Gastrocnemius medialis (tissue), 4 donors: ENCODE measurements around the gene PDE5A. TPM values are rescaled to one million over a fixed set of nuclear protein-coding genes. Genes with fewer than 3 reads are reported as not detected.

Experiments used
- ATAC-seq, 2 donors: fragments of 150-250 bp; one replicate each; pipeline ENCODE4 v1.9.1; 2016
- DNase-seq, 2 donors: peaks; one replicate each; pipeline ENCODE4 v3.0.0-alpha.2; 2019
- H3K27ac ChIP-seq, 4 donors: fragments of 200-600 bp; sonication (generic); 1 replicate in 1 of 4; 2 replicates in 3 of 4; pipeline ENCODE4 v1.5.1; 2016 to 2018; ENCODE audit warnings: mild to moderate bottlenecking in 2 of 4, moderate library complexity in 1 of 4
- H3K27me3 ChIP-seq, 3 donors: fragments of 200-600 bp; sonication (generic) in 2 of 3; 1 replicate in 1 of 3; 2 replicates in 2 of 3; pipeline versions ENCODE4 v1.5.1 to v1.6.0; 2016 to 2019; ENCODE audit warnings: mild to moderate bottlenecking in 1 of 3, moderate library complexity in 1 of 3
- H3K36me3 ChIP-seq, 2 donors: fragments of 200-600 bp; sonication (generic) in 1 of 2; one replicate each; pipeline ENCODE4 v1.5.1; 2017 to 2018
- H3K4me1 ChIP-seq, 2 donors: fragments of 200-600 bp; sonication (generic) in 1 of 2; one replicate each; pipeline ENCODE4 v1.5.1; 2016 to 2017; ENCODE audit warnings: mild to moderate bottlenecking in 2 of 2
- H3K4me3 ChIP-seq, 4 donors: fragments of 200-600 bp; sonication (generic) in 3 of 4; 1 replicate in 1 of 4; 2 replicates in 3 of 4; pipeline ENCODE4 v1.5.1; 2016 to 2019; ENCODE audit warnings: mild to moderate bottlenecking in 2 of 4
- H3K9me3 ChIP-seq, 3 donors: fragments of 200-600 bp; sonication (generic) in 2 of 3; 1 replicate in 1 of 3; 2 replicates in 2 of 3; pipeline ENCODE4 v1.5.1; 2016 to 2019
- CTCF ChIP-seq, 5 experiments: fragments of 450-650 bp in 3 of 5; fragments of 200-600 bp in 2 of 5; sonication (generic) in 2 of 5; IDR thresholded peaks in 4 of 5; conservative IDR thresholded peaks in 1 of 5; 1 replicate in 4 of 5; 2 replicates in 1 of 5; pipeline ENCODE4 v1.5.1; 2016 to 2019; ENCODE audit warnings: antibody characterized with exemption in 5 of 5, mild to moderate bottlenecking in 3 of 5, moderate library complexity in 3 of 5
- POLR2A ChIP-seq, 2 donors: fragments of 450-650 bp; IDR thresholded peaks; one replicate each; pipeline ENCODE4 v1.6.1; 2017; ENCODE audit warnings: antibody characterized with exemption in 2 of 2, mild to moderate bottlenecking in 2 of 2, moderate library complexity in 2 of 2
- in situ Hi-C, 4 donors: fragments of 200-750 bp; cut with MboI; loops; one replicate each; pipeline versions ENCODE4 v1.15.0 to v1.8.0; 2017; ENCODE audit warnings: low sequenced_read_pairs in 4 of 4
- intact Hi-C: fragments of 100-400 bp; cut with DNase I; formaldehyde crosslinking; loops from one replicate; pipeline ENCODE4 v1.15.1; 2023; ENCODE audit warnings: low total_unique reads
- total RNA-seq, 4 donors: library from RNA; depleted of rRNA; stranded (reverse); fragments of >200 nt; gene quantifications; one replicate each; pipeline versions ENCODE4 v1.1.0 to v1.2.3, GENCODE V29; 2016

Gene PDE5A
- total RNA-seq, 4 donors from 2014 or later, result 5.5 to 9.9 (median 6.0) TPM

GRCh38 chr4:119629142-119629471, 503 bp upstream of the PDE5A start:
- peaks cover 6 to 16% of the 10 kb centered on the region in 2 donors for H3K4me1 ChIP-seq
- H3K9me3 ChIP-seq, result no peaks in the 10 kb centered on the region
- peak overlapping the region; percentile 78 to 88 (median 86) for H3K27ac ChIP-seq
- ATAC-seq (peak; percentile 20), DNase-seq (no peak)
- no peaks in the 10 kb centered on the region for H3K27me3 ChIP-seq
- TF ChIP-seq POLR2A (IDR thresholded peaks at IDR 0.05) (no peak), CTCF (IDR thresholded peaks at IDR 0.05 in 4 of 5, conservative IDR thresholded peaks at IDR 0.05 in 1 of 5) (no peak)
- intact Hi-C loops, result loop anchor here (1.0 to 10.0 kb wide), 4 partner anchors 40 to 584 kb away; no protein-coding TSS in a partner anchor
- H3K4me3 ChIP-seq, result peak overlapping the region; percentile 85 to 98 (median 90)
- in situ Hi-C loops, result loop anchor here in 1 of 4 donors (10.0 kb wide), 1 partner anchor 54 kb away; no protein-coding TSS in a partner anchor
- H3K36me3 ChIP-seq, result no peaks in the 10 kb centered on the region

GRCh38 chr4:119627267-119628255, 1.0 kb downstream of the PDE5A start:
- TF ChIP-seq POLR2A (IDR thresholded peaks at IDR 0.05) (no peak), CTCF (IDR thresholded peaks at IDR 0.05 in 4 of 5, conservative IDR thresholded peaks at IDR 0.05 in 1 of 5) (peak in 4 of 5 experiments; percentile 85 to 87 (median 86))
- ATAC-seq (peak; percentile 68 to 69), DNase-seq (peak; percentile 20 to 54)
- Histone ChIP-seq H3K9me3 (no peaks in the 10 kb centered on the region), H3K4me1 (peaks cover 12 to 27% of the 10 kb centered on the region in 2 donors), H3K36me3 (no peaks in the 10 kb centered on the region), H3K4me3 (peak overlapping the region; percentile 85 to 98 (median 90)), H3K27ac (peak overlapping the region; percentile 78 to 88 (median 86)), H3K27me3 (no peaks in the 10 kb centered on the region)
- intact Hi-C loops, result loop anchor here (1.0 to 10.0 kb wide), 3 partner anchors 39 to 583 kb away; no protein-coding TSS in a partner anchor
- in situ Hi-C loops, result loop anchor here in 1 of 4 donors (10.0 kb wide), 1 partner anchor 53 kb away; no protein-coding TSS in a partner anchor

DNA sequence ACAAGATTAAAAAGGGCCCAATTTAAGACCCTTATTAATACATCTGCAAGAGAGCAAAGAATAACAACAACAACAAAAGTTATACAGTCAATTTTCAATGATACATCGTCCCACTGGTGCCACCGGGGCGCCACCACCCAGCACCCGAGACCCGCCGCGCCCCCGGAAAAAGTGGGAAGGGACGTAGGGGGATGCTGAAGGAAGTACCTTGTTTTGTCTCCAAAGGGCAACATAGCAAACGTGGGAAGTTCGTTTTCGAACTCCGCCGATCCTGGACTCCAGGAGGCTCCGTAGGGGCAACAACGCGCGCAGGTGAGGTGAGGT, 1.7 kb downstream of the PDE5A start:
- in situ Hi-C loops, result loop anchor here in 1 of 4 donors (10.0 kb wide), 1 partner anchor 52 kb away; no protein-coding TSS in a partner anchor
- Histone ChIP-seq H3K27ac (peak overlapping the region; percentile 78 to 88 (median 86)), H3K4me3 (peak overlapping the region; percentile 85 to 98 (median 90)), H3K36me3 (no peaks in the 10 kb centered on the region), H3K27me3 (no peaks in the 10 kb centered on the region), H3K4me1 (peaks cover 12 to 27% of the 10 kb centered on the region in 2 donors), H3K9me3 (no peaks in the 10 kb centered on the region)
- intact Hi-C loops, result loop anchor here (1.0 to 10.0 kb wide), 2 partner anchors 68 to 582 kb away; no protein-coding TSS in a partner anchor
- ATAC-seq (peak in 1 of 2 donors; percentile 6), DNase-seq (no peak)
- TF ChIP-seq POLR2A (IDR thresholded peaks at IDR 0.05), result no peak
- no peak for TF ChIP-seq CTCF (IDR thresholded peaks at IDR 0.05 in 4 of 5, conservative IDR thresholded peaks at IDR 0.05 in 1 of 5)

DNA sequence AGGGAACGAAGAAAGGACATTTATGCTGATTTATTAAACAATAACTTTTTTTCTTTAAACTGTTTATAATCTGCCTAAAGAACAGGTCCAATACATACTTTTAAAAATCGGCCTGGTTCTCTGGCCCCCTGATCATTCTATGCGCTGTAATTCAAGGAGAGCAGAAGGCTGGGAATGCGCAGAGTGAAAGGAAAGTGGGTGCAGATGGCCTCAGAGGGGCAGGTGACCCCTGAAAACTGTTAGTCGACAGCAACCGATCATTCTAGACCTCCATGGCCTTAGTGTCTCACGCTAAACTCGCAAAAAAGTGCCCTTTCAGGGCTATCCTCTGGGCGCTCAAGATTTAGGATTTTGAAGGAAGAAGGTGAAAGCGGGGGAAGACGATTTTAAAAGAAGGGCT, 2.2 kb downstream of the PDE5A start:
- intact Hi-C loops (loop anchor here (10.0 kb wide), 1 partner anchor 582 kb away; no protein-coding TSS in a partner anchor), in situ Hi-C loops (loop anchor here in 1 of 4 donors (10.0 kb wide), 1 partner anchor 52 kb away; no protein-coding TSS in a partner anchor)
- Histone ChIP-seq H3K27me3 (no peaks in the 10 kb centered on the region), H3K9me3 (no peaks in the 10 kb centered on the region), H3K4me1 (peaks cover 12 to 27% of the 10 kb centered on the region in 2 donors), H3K4me3 (peak overlapping the region; percentile 85 to 98 (median 90)), H3K36me3 (no peaks in the 10 kb centered on the region), H3K27ac (peak overlapping the region; percentile 78 to 88 (median 86))
- no peak for DNase-seq
- ATAC-seq, result no peak
- no peak for TF ChIP-seq POLR2A (IDR thresholded peaks at IDR 0.05)
- TF ChIP-seq CTCF (IDR thresholded peaks at IDR 0.05 in 4 of 5, conservative IDR thresholded peaks at IDR 0.05 in 1 of 5), result no peak
